ENCODE measurements around the gene PDCD10. TPM values are rescaled to one million over a fixed set of nuclear protein-coding genes. Genes with fewer than 3 reads are reported as not detected.
A peak's percentile ranks its signal among the peaks of the same experiment; 100 is the strongest.

PDCD10 gene
- polyA plus RNA-seq, 3 donors, result 31.7 to 61.8 (median 61.5) TPM

DNA sequence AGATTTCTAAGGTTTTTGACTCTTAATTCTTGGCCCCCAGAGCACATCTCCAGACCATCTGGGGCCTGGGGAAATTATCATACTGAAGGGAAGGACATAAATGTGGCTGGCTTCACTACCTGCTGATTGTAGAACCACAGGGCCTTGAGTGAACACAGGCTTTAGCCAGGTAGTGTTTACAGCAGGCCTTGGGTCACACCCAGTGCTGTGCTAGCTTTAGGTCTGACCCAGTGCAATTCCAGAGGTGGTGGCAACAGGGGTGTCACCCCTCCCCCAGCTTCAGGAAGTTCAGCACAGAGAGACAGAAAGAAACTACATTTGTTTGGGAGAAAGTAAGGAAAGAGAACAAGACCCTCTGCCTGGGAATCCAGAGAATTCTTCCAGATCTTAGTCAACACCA, 24.1 kb downstream of the PDCD10 start:
- Mint-ChIP-seq H3K36me3 (peaks cover 71 to 84% of the 10 kb centered on the region in 2 donors), H3K27me3 (ENCODE audit: low read depth in 3 of 3) (peaks cover 0 to 2% (median 0%) of the 10 kb centered on the region in 3 donors), H3K4me1 (no peaks in the 10 kb centered on the region), H3K9me3 (peaks cover 0 to 1% (median 0%) of the 10 kb centered on the region in 7 donors), H3K27ac (peak overlapping the region in 2 of 7 donors; percentile 3 to 11), H3K4me3 (no peak overlapping the region)
- TF ChIP-seq, protein P1, sequence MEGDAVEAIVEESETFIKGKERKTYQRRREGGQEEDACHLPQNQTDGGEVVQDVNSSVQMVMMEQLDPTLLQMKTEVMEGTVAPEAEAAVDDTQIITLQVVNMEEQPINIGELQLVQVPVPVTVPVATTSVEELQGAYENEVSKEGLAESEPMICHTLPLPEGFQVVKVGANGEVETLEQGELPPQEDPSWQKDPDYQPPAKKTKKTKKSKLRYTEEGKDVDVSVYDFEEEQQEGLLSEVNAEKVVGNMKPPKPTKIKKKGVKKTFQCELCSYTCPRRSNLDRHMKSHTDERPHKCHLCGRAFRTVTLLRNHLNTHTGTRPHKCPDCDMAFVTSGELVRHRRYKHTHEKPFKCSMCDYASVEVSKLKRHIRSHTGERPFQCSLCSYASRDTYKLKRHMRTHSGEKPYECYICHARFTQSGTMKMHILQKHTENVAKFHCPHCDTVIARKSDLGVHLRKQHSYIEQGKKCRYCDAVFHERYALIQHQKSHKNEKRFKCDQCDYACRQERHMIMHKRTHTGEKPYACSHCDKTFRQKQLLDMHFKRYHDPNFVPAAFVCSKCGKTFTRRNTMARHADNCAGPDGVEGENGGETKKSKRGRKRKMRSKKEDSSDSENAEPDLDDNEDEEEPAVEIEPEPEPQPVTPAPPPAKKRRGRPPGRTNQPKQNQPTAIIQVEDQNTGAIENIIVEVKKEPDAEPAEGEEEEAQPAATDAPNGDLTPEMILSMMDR (IDR thresholded peaks at IDR 0.05), result no peak
- H3K79me2 ChIP-seq (ENCODE audit: insufficient read depth, low read length), result peaks cover 57% of the 10 kb centered on the region
- no peaks in the 10 kb centered on the region for H3K9me3 ChIP-seq (replicated peaks in 1 of 2; ENCODE audit: control insufficient read depth in 1 of 2, insufficient read depth in 1 of 2, low read length in 2 of 2)
- no peak for DNase-seq
- H3K9ac ChIP-seq (ENCODE audit: insufficient read depth, low read length, poor library complexity, severe bottlenecking), result no peak overlapping the region
- intact Hi-C loops (cut with micrococcal nuclease), result loop anchor here in 1 of 2 donors (10.0 kb wide), 1 partner anchor 174 kb away; no protein-coding TSS in a partner anchor
- peak overlapping the region in 1 of 2 donors; percentile 6 for H3K27ac ChIP-seq (ENCODE audit: low read depth in 1 of 2, low read length in 2 of 2)
- H3K4me3 ChIP-seq (replicated peaks in 1 of 3; ENCODE audit: low read depth in 2 of 3, low read length in 3 of 3), result no peak overlapping the region
- no peaks in the 10 kb centered on the region for H3K27me3 ChIP-seq (ENCODE audit: control insufficient read depth in 2 of 2, insufficient read depth in 2 of 2, low read length in 2 of 2)
- H3K4me2 ChIP-seq (replicated peaks; ENCODE audit: extremely low read depth, low read length, poor library complexity, severe bottlenecking), result no peak overlapping the region
- no peaks in the 10 kb centered on the region for H3K4me1 ChIP-seq (ENCODE audit: control insufficient read depth in 1 of 2, insufficient read depth in 2 of 2, low read length in 2 of 2)
- H3K36me3 ChIP-seq (replicated peaks in 1 of 2; ENCODE audit: control insufficient read depth in 1 of 2, insufficient read depth in 2 of 2, low read length in 2 of 2), result peaks cover 38 to 84% of the 10 kb centered on the region in 2 donors
- H2AFZ ChIP-seq (ENCODE audit: insufficient read depth, low read depth, low read length, poor library complexity, severe bottlenecking), result no peak overlapping the region
- H4K20me1 ChIP-seq (ENCODE audit: insufficient read depth, low read length), result peaks cover 92% of the 10 kb centered on the region

- no peak for DNase-seq
- Mint-ChIP-seq H3K27me3 (ENCODE audit: low read depth in 3 of 3) (peaks cover 0 to 2% (median 0%) of the 10 kb centered on the region in 3 donors), H3K4me1 (no peaks in the 10 kb centered on the region), H3K36me3 (peaks cover 67 to 79% of the 10 kb centered on the region in 2 donors), H3K4me3 (no peak overlapping the region), H3K9me3 (peaks cover 0 to 1% (median 0%) of the 10 kb centered on the region in 7 donors), H3K27ac (peak overlapping the region in 1 of 7 donors; percentile 38)
- Histone ChIP-seq H3K79me2 (ENCODE audit: insufficient read depth, low read length) (peaks cover 48% of the 10 kb centered on the region), H4K20me1 (ENCODE audit: insufficient read depth, low read length) (peaks cover 83% of the 10 kb centered on the region), H2AFZ (ENCODE audit: insufficient read depth, low read depth, low read length, poor library complexity, severe bottlenecking) (no peak overlapping the region), H3K9me3 (replicated peaks in 1 of 2; ENCODE audit: control insufficient read depth in 1 of 2, insufficient read depth in 1 of 2, low read length in 2 of 2) (no peaks in the 10 kb centered on the region), H3K4me1 (ENCODE audit: control insufficient read depth in 1 of 2, insufficient read depth in 2 of 2, low read length in 2 of 2) (no peaks in the 10 kb centered on the region), H3K27me3 (ENCODE audit: control insufficient read depth in 2 of 2, insufficient read depth in 2 of 2, low read length in 2 of 2) (no peaks in the 10 kb centered on the region), H3K9ac (ENCODE audit: insufficient read depth, low read length, poor library complexity, severe bottlenecking) (no peak overlapping the region), H3K4me3 (replicated peaks in 1 of 3; ENCODE audit: low read depth in 2 of 3, low read length in 3 of 3) (no peak overlapping the region), H3K36me3 (replicated peaks in 1 of 2; ENCODE audit: control insufficient read depth in 1 of 2, insufficient read depth in 2 of 2, low read length in 2 of 2) (peaks cover 36 to 77% of the 10 kb centered on the region in 2 donors), H3K4me2 (replicated peaks; ENCODE audit: extremely low read depth, low read length, poor library complexity, severe bottlenecking) (no peak overlapping the region), H3K27ac (ENCODE audit: low read depth in 1 of 2, low read length in 2 of 2) (peak overlapping the region in 1 of 2 donors; percentile 6)
- TF ChIP-seq, protein P1 (IDR thresholded peaks at IDR 0.05), result no peak
- intact Hi-C loops (cut with micrococcal nuclease), result loop anchor here in 1 of 2 donors (10.0 kb wide), 1 partner anchor 175 kb away; no protein-coding TSS in a partner anchor
- 78% methylated on average over 3 of the region's 4 CpGs for WGBS (ENCODE audit: insufficient coverage)
Observed at GRCh38 chr3:167709690-167710089, 25.0 kb downstream of the PDCD10 start.

Measured in CD14-positive monocyte (primary cell).